GM21367 (cell line): ENCODE results near the gene PRMT5.
A peak's percentile ranks its signal among the peaks of the same experiment; 100 is the strongest.
"Not testable (repeated sequence)": the region's sequence is repeated elsewhere in the genome, so short reads cannot be mapped to it uniquely, and the experiment has no call there.

Experiments used
- ATAC-seq: cut with Tn5 transposase; IDR thresholded peaks from one replicate; pipeline ENCODE4 v1.9.1; 2021; ENCODE audit not compliant: unreplicated experiment

PRMT5 gene

GRCh38 chr14:22935156-22935555 lies 6.0 kb upstream of the PRMT5 start:
- ATAC-seq, result no peak

GRCh38 chr14:22932146-22932545 lies 3.0 kb upstream of the PRMT5 start:
- no peak for ATAC-seq

- no peak for ATAC-seq
These were observed 787 bp upstream of the PRMT5 start for GRCh38 chr14:22929961-22930364.

GRCh38 chr14:22928237-22929103 lies 706 bp downstream of the PRMT5 start:
- ATAC-seq, result no peak

GRCh38 chr14:22926316-22926715 lies 2.9 kb downstream of the PRMT5 start:
- ATAC-seq, result no peak

- no peak for ATAC-seq
These were observed 3.7 kb downstream of the PRMT5 start for GRCh38 chr14:22925513-22925912.

GRCh38 chr14:22923746-22924145 lies 5.4 kb downstream of the PRMT5 start:
- no peak for ATAC-seq

- no peak for ATAC-seq
These were observed 6.9 kb downstream of the PRMT5 start for GRCh38 chr14:22922294-22922693.

GRCh38 chr14:22920697-22921096 lies 8.5 kb downstream of the PRMT5 start:
- no peak for ATAC-seq

- ATAC-seq, result peak; percentile 5
These were observed 9.6 kb downstream of the PRMT5 start for GRCh38 chr14:22919601-22919921.

GRCh38 chr14:22918804-22919600 lies 10.2 kb downstream of the PRMT5 start, which contains the start of gene RBM23:
Gene RBM23, minus strand, starts transcription at chr14:22919149.
- ATAC-seq, result peak; percentile 84

GRCh38 chr14:22915886-22916521 lies 13.2 kb downstream of the PRMT5 start:
- no peak for ATAC-seq

GRCh38 chr14:22914836-22915235 lies 14.3 kb downstream of the PRMT5 start:
- ATAC-seq, result not testable (repeated sequence)

GRCh38 chr14:22910916-22911315 lies 18.3 kb downstream of the PRMT5 start:
- ATAC-seq, result no peak

GRCh38 chr14:22908601-22909000 lies 20.6 kb downstream of the PRMT5 start:
- ATAC-seq, result no peak

GRCh38 chr14:22907429-22907828 lies 21.7 kb downstream of the PRMT5 start:
- ATAC-seq, result no peak

- no peak for ATAC-seq
These were observed 23.1 kb downstream of the PRMT5 start for GRCh38 chr14:22906073-22906472.

- no peak for ATAC-seq
These were observed 23.5 kb downstream of the PRMT5 start for GRCh38 chr14:22905627-22906026.

- no peak for ATAC-seq
These were observed 25.5 kb downstream of the PRMT5 start for GRCh38 chr14:22903742-22904087.

GRCh38 chr14:22901799-22902198 lies 27.4 kb downstream of the PRMT5 start:
- ATAC-seq, result no peak

GRCh38 chr14:22900081-22900799 lies 28.9 kb downstream of the PRMT5 start:
- ATAC-seq, result no peak
